GM21423 (cell line): ENCODE results near the gene TRMT61A.
"Not testable (repeated sequence)": the region's sequence is repeated elsewhere in the genome, so short reads cannot be mapped to it uniquely, and the experiment has no call there.

Experiments
- ATAC-seq: cut with Tn5 transposase; IDR thresholded peaks from one replicate; pipeline ENCODE4 v1.9.1; 2021; ENCODE audit warnings: mild to moderate bottlenecking, moderate library complexity; ENCODE audit not compliant: unreplicated experiment

Gene TRMT61A

GRCh38 chr14:103521951-103522563 is 6.9 kb upstream of the TRMT61A start:
- no peak for ATAC-seq

GRCh38 chr14:103522649-103523574 is 6.1 kb upstream of the TRMT61A start, which contains the start of gene CKB:
TSS of gene CKB (minus strand) at chr14:103522830. CDS start at chr14:103522493, 337 bp downstream.
- no peak for ATAC-seq

- no peak for ATAC-seq
These were observed 5.4 kb upstream of the TRMT61A start for GRCh38 chr14:103523575-103523954.

GRCh38 chr14:103524002-103524935 is 4.7 kb upstream of the TRMT61A start:
- ATAC-seq = no peak

- not testable (repeated sequence) for ATAC-seq
These were observed 3.4 kb upstream of the TRMT61A start for GRCh38 chr14:103525430-103526246.

- ATAC-seq = no peak
These were observed 2.6 kb upstream of the TRMT61A start for GRCh38 chr14:103526247-103526913.

GRCh38 chr14:103526914-103527248 is 2.1 kb upstream of the TRMT61A start:
- ATAC-seq = no peak

- ATAC-seq = peak; percentile 64
These were observed 1.4 kb upstream of the TRMT61A start for GRCh38 chr14:103527408-103528145.

- no peak for ATAC-seq
These were observed 830 bp upstream of the TRMT61A start for GRCh38 chr14:103528146-103528586.

- no peak for ATAC-seq
These were observed 678 bp downstream of the TRMT61A start for GRCh38 chr14:103529383-103530365.

GRCh38 chr14:103530390-103530789 is 1.4 kb downstream of the TRMT61A start:
- no peak for ATAC-seq

- ATAC-seq = no peak
These were observed 1.8 kb downstream of the TRMT61A start for GRCh38 chr14:103530831-103531230.

GRCh38 chr14:103531421-103532215 is 2.6 kb downstream of the TRMT61A start:
- ATAC-seq = no peak

GRCh38 chr14:103532216-103533136 is 3.5 kb downstream of the TRMT61A start:
- no peak for ATAC-seq

- ATAC-seq = no peak
These were observed 4.4 kb downstream of the TRMT61A start for GRCh38 chr14:103533137-103533998.
